ENCODE results near the gene MYO10.

GRCh38 chr5:16864631-16865131 lies 71.4 kb downstream of the MYO10 start:
- no peak for TF ChIP-seq CTCF (IDR thresholded peaks at IDR 0.05; ENCODE audit: extremely low read depth in 1 of 2, insufficient read depth in 1 of 2, low read depth in 1 of 2, low read length in 2 of 2)
- no peak for TF ChIP-seq EZH2 (IDR thresholded peaks at IDR 0.05; ENCODE audit: borderline replicate concordance, low read depth, low read length, severe bottlenecking)
- TF ChIP-seq POLR2A (IDR thresholded peaks at IDR 0.05; ENCODE audit: low read depth, low read length): no peak
- TF ChIP-seq POLR2AphosphoS5 (IDR thresholded peaks at IDR 0.05; ENCODE audit: insufficient read depth, low read depth, low read length): no peak
- no peak for TF ChIP-seq MYC (IDR thresholded peaks at IDR 0.05; ENCODE audit: low read depth, low read length)
- no peak for TF ChIP-seq JUN (IDR thresholded peaks at IDR 0.05; ENCODE audit: borderline replicate concordance, insufficient read depth, insufficient read length, low read depth)
- TF ChIP-seq GATA2 (IDR thresholded peaks at IDR 0.05; ENCODE audit: insufficient read depth, insufficient read length, low read depth, low read length): no peak
- no peak for TF ChIP-seq FOS (IDR thresholded peaks at IDR 0.05; ENCODE audit: borderline replicate concordance, insufficient read depth, low read length)
